NB4 (cell line): ENCODE measurements around the gene DNAH9.

Source experiments
- MYC ChIP-seq: IDR thresholded peaks from 2 replicates; pipeline ENCODE4 v1.6.1; 2011; ENCODE audit warnings: low read depth, low read length
- POLR2A ChIP-seq: IDR thresholded peaks from 2 replicates; pipeline ENCODE4 v1.6.1; 2011; ENCODE audit warnings: mild to moderate bottlenecking; ENCODE audit not compliant: insufficient read length; ENCODE audit errors: extremely low read depth
- TF ChIP-seq, protein P1 (sequence below): IDR thresholded peaks from one replicate; pipeline ENCODE4 v1.5.1; 2012; ENCODE audit warnings: low read depth, low read length
- TF ChIP-seq, protein P2 (sequence below): IDR thresholded peaks from 2 replicates; pipeline ENCODE4 v1.6.1; 2011; ENCODE audit warnings: low read depth, low read length

- TF ChIP-seq, protein P1, sequence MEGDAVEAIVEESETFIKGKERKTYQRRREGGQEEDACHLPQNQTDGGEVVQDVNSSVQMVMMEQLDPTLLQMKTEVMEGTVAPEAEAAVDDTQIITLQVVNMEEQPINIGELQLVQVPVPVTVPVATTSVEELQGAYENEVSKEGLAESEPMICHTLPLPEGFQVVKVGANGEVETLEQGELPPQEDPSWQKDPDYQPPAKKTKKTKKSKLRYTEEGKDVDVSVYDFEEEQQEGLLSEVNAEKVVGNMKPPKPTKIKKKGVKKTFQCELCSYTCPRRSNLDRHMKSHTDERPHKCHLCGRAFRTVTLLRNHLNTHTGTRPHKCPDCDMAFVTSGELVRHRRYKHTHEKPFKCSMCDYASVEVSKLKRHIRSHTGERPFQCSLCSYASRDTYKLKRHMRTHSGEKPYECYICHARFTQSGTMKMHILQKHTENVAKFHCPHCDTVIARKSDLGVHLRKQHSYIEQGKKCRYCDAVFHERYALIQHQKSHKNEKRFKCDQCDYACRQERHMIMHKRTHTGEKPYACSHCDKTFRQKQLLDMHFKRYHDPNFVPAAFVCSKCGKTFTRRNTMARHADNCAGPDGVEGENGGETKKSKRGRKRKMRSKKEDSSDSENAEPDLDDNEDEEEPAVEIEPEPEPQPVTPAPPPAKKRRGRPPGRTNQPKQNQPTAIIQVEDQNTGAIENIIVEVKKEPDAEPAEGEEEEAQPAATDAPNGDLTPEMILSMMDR: no peak
- TF ChIP-seq, protein P2, sequence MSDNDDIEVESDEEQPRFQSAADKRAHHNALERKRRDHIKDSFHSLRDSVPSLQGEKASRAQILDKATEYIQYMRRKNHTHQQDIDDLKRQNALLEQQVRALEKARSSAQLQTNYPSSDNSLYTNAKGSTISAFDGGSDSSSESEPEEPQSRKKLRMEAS: no peak
- TF ChIP-seq POLR2A (no peak), MYC (no peak)
These were observed 388.1 kb downstream of the DNAH9 start for GRCh38 chr17:11986179-11986941.
